Neural cell (in vitro differentiated cells): ENCODE measurements around the gene CTRL.

Experiments used
- EP300 ChIP-seq: fragments of 450-650 bp; conservative IDR thresholded peaks from 2 replicates; pipeline ENCODE4 v1.6.1; 2014; ENCODE audit warnings: antibody characterized with exemption, mild to moderate bottlenecking, moderate library complexity; ENCODE audit not compliant: poor library complexity, severe bottlenecking
- RAD21 ChIP-seq: fragments of 450-650 bp; conservative IDR thresholded peaks from 2 replicates; pipeline ENCODE4 v1.6.1; 2014; ENCODE audit warnings: antibody characterized with exemption, mild to moderate bottlenecking, moderate library complexity
- TF ChIP-seq, protein P1 (sequence below): fragments of 450-650 bp; IDR thresholded peaks from 2 replicates; pipeline ENCODE4 v1.5.1; 2014; ENCODE audit warnings: antibody characterized with exemption, mild to moderate bottlenecking, moderate library complexity; ENCODE audit not compliant: poor library complexity, severe bottlenecking

DNA sequence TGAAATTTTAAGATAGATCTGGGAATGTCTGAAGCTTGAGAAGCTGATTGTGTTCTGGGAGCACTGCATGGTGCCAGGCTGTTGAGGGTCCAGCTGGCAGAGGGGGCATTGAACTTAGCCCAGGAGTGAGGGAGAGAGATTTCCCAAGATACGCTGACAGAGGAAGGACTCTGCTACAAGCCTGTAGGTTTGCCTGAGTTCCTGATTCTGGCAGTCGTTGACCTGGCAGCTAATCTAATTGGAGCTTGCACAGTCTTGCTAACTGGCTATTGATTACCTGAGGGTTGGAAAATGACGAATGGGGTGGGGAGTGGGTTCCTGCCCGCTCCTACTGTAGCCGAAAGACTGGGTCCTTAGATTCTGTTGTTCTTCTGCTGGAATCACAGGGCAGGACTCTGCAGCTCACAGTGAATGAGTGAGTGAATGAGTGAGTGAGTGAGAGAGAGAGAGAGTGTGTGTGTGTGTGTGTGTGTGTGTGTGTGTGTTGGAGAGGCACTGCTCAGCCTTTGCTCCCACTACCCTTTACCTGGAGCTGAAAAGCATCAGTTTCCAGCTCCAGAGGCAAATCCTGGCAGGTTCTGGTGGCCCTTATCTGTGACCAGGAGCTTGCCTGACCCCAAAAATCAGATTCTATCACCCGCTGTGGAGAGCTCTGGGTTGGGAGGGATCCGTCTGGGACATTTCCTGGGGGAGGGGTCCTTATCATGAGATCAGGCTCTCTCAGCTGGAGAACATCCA, 16.7 kb downstream of the CTRL start:
- TF ChIP-seq RAD21 (no peak), EP300 (no peak)
- TF ChIP-seq, protein P1, sequence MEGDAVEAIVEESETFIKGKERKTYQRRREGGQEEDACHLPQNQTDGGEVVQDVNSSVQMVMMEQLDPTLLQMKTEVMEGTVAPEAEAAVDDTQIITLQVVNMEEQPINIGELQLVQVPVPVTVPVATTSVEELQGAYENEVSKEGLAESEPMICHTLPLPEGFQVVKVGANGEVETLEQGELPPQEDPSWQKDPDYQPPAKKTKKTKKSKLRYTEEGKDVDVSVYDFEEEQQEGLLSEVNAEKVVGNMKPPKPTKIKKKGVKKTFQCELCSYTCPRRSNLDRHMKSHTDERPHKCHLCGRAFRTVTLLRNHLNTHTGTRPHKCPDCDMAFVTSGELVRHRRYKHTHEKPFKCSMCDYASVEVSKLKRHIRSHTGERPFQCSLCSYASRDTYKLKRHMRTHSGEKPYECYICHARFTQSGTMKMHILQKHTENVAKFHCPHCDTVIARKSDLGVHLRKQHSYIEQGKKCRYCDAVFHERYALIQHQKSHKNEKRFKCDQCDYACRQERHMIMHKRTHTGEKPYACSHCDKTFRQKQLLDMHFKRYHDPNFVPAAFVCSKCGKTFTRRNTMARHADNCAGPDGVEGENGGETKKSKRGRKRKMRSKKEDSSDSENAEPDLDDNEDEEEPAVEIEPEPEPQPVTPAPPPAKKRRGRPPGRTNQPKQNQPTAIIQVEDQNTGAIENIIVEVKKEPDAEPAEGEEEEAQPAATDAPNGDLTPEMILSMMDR = no peak
